Neuron (in vitro differentiated cells): ENCODE results near the gene MCU.

ENCODE experiments used
- H2AFZ ChIP-seq: one replicate; pipeline ENCODE4 v1.6.1; 2013; ENCODE audit warnings: low read depth, mild to moderate bottlenecking, inconsistent platforms, low read length, moderate library complexity
- H3K27me3 ChIP-seq: one replicate; pipeline ENCODE4 v1.6.1; 2013; ENCODE audit warnings: low read length; ENCODE audit not compliant: insufficient read depth
- H3K36me3 ChIP-seq: one replicate; pipeline ENCODE4 v1.6.1; 2013; ENCODE audit warnings: low read length; ENCODE audit not compliant: insufficient read depth
- H3K4me1 ChIP-seq: one replicate; pipeline ENCODE4 v1.6.1; 2013; ENCODE audit warnings: low read length; ENCODE audit not compliant: insufficient read depth
- H3K4me3 ChIP-seq: 2 replicates; pipeline ENCODE4 v1.5.1; 2013; ENCODE audit warnings: mild to moderate bottlenecking, low read length, moderate library complexity
- H3K9me3 ChIP-seq: one replicate; pipeline ENCODE4 v1.6.1; 2013; ENCODE audit warnings: low read length

Gene MCU

DNA sequence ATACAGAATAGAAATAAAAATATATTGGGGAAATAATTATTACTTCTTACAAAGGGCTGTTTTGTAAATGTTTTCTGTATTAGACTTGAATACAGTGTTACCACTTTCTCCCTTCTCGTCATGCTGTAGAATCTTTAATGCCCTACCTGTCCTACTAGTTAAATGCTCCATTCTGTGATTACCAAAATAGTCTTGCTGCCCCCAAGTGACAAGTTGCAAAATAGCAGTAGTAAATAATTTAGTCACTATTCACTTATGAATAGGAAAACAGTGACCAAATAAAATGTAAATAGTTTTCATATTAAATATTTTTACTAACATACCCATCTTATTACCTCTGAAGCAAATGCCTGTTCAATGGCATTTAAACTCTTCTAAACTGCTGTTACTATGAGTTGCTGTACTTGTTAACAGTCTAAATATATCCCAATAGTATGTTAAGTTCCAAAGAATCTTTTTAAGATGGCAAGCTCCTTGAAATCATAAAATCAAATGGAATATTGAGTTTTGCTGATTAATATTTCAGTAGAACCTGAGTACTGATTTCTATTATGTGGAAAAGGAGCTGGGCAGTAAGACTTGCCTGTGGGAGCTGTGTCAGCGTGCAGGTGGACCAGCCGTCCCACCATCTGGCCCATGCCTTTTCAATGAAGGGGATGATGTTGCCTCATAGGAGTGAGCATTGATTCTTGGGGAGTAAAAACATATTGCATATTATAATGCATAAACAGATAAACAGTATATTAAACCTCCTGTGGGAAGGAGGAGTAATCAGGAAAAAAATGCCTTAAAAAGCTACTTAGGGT lies 183.5 kb downstream of the MCU start:
- H3K9me3 ChIP-seq, result peaks cover 6% of the 10 kb centered on the region
- H3K4me1 ChIP-seq, result no peaks in the 10 kb centered on the region
- peaks cover 15% of the 10 kb centered on the region for H3K36me3 ChIP-seq
- no peaks in the 10 kb centered on the region for H3K27me3 ChIP-seq
- H2AFZ ChIP-seq, result no peak overlapping the region
- H3K4me3 ChIP-seq, result no peak overlapping the region

DNA sequence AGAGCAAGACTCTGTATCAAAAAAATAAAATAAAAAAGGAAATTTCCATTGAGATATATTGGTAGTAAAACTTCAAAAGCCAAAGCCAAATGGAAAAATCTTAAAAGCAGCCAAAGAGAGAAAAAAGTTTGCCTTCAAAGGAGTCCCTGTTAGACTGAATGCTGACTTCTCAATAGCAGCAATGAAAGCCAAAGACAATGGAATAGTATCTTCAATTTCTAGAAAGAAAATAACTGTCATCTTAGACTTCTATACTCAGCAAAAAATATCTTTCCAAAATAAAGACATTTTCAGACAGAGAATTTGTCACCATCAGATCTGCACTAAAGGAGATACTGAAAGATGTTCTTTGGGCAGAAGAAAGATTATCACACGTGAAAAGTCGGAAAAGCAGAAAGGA lies 187.3 kb downstream of the MCU start:
- Histone ChIP-seq H3K9me3 (peaks cover 6% of the 10 kb centered on the region), H3K4me3 (no peak overlapping the region), H3K27me3 (no peaks in the 10 kb centered on the region), H3K36me3 (peaks cover 2% of the 10 kb centered on the region), H3K4me1 (no peaks in the 10 kb centered on the region), H2AFZ (no peak overlapping the region)

DNA sequence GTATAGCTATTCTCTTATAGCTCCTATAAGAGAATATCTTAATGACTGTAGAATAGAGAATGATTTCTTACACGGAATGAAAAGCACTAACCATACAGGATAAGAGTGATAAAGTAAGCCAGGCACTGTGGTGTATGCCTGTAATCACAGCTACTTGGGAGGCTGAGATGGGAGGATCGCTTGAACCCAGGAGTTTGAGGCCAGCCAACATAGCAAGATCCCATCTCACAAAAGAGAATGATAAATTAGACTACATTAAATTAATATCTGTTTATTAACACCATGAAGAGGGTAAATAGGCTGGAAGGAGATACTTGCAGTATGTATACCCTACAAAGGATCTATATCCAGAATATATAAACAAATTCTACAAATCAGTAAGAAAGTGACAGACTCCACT lies 189.3 kb downstream of the MCU start:
- Histone ChIP-seq H3K4me3 (no peak overlapping the region), H3K9me3 (peaks cover 6% of the 10 kb centered on the region), H2AFZ (no peak overlapping the region), H3K4me1 (peaks cover 3% of the 10 kb centered on the region), H3K36me3 (peaks cover 2% of the 10 kb centered on the region), H3K27me3 (no peaks in the 10 kb centered on the region)

DNA sequence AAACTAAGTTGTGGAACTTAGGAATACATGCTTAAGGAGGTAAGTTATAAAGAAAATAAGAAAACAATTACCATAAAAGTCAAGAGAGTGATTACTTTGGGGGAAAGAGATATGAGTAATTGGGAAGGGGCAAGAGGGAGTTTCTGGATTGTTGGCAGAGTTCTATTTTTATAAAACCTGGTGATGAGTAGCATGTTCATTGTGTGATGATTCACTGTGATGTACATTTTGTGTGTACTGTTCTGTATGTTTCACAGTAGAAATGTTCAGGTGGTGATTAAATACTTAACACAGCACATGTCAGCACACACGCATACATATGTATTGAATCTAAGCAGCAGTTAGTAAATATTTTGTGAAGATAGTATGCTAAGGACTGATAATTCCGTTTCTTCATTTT lies 191.9 kb downstream of the MCU start:
- Histone ChIP-seq H3K4me1 (peaks cover 13% of the 10 kb centered on the region), H3K4me3 (no peak overlapping the region), H3K27me3 (no peaks in the 10 kb centered on the region), H3K9me3 (peaks cover 6% of the 10 kb centered on the region), H3K36me3 (peaks cover 10% of the 10 kb centered on the region), H2AFZ (no peak overlapping the region)

DNA sequence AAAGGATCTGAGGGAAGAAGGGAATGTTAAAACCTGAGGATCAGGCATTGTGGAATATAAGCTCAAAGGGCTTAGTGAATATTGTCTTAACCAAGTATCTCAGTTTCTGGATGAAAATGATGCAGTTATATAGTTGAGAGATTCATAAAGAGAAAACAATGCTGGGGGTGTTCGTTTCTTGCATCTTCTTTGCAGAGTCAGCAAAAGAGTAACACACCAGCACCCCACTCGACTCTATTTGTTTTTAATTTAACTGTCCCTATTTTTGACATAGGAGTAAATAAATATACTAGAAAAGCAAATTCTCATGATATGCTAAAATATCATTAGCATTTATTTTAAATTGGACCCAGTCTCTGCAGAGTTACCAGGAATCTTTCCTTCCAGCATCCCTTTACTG lies 194.0 kb downstream of the MCU start:
- peaks cover 13% of the 10 kb centered on the region for H3K4me1 ChIP-seq
- no peaks in the 10 kb centered on the region for H3K27me3 ChIP-seq
- peaks cover 10% of the 10 kb centered on the region for H3K36me3 ChIP-seq
- no peak overlapping the region for H2AFZ ChIP-seq
- no peaks in the 10 kb centered on the region for H3K9me3 ChIP-seq
- no peak overlapping the region for H3K4me3 ChIP-seq

DNA sequence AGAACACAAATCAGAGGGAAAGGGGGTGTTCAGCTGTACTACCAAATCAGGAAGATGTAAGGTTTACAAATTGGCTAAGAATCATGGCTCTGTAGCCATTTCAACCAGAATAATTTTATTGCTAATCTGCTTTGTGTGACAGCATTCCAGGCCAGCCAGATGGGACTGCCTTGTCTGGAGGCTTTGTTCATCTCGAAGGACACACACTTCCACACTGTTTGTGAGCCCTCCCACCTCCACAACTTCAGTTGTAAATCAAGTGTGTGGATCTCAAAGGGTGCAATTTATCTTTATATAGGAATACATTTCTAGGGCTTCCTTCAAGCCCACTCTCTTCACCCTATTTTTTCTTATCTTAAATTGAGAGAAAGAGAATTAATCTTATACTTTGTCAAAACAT lies 194.7 kb downstream of the MCU start:
- peaks cover 13% of the 10 kb centered on the region for H3K4me1 ChIP-seq
- H3K36me3 ChIP-seq, result peaks cover 10% of the 10 kb centered on the region
- no peaks in the 10 kb centered on the region for H3K27me3 ChIP-seq
- no peak overlapping the region for H2AFZ ChIP-seq
- no peaks in the 10 kb centered on the region for H3K9me3 ChIP-seq
- H3K4me3 ChIP-seq, result no peak overlapping the region

DNA sequence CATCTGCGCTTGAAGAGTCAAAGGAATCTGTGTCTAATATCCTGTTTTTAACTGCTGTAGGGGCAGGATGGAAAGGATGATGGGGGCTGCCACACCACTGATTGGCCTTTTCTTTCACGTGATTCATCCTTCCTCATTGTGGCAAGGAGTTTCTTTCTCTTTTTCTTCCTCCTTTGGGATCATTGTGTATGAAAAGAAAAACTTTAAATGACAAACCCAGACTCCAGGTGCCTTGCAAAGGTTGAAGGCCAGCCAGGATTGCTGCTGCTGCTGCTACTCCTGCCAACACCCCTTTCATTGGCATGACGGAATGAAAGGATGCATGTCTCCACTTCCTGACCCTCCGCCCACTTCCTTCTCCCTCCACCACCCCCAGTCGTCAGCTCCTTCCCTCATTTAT lies 195.1 kb downstream of the MCU start:
- H3K27me3 ChIP-seq, result no peaks in the 10 kb centered on the region
- H2AFZ ChIP-seq, result no peak overlapping the region
- H3K4me1 ChIP-seq, result peaks cover 13% of the 10 kb centered on the region
- H3K36me3 ChIP-seq, result peaks cover 10% of the 10 kb centered on the region
- H3K4me3 ChIP-seq, result no peak overlapping the region
- H3K9me3 ChIP-seq, result no peaks in the 10 kb centered on the region

DNA sequence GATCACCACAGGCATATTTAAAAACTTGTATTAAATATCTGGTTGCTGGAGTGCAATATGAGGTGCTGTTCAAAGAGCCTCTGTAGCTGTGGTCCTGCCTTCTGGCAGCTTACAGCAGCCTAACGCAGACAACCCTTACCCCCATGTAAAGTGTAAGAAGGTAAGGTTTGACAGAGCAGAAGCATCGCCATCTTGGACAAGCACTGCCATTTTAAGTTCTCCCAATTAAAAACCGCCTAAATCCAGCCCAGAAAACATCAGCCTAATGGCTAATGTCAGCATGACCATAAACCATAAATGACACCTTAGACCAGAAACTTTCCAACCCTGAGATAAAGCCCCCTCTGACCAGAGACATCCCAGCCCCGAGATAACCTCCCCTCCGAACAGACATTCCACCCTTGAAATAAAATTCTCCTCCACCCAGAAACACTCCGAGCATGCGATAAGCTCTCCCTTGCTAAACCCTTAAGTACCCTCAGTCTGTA lies 196.3 kb downstream of the MCU start:
- peaks cover 13% of the 10 kb centered on the region for H3K4me1 ChIP-seq
- H3K36me3 ChIP-seq, result peaks cover 10% of the 10 kb centered on the region
- no peak overlapping the region for H2AFZ ChIP-seq
- no peak overlapping the region for H3K4me3 ChIP-seq
- H3K27me3 ChIP-seq, result no peaks in the 10 kb centered on the region
- no peaks in the 10 kb centered on the region for H3K9me3 ChIP-seq

DNA sequence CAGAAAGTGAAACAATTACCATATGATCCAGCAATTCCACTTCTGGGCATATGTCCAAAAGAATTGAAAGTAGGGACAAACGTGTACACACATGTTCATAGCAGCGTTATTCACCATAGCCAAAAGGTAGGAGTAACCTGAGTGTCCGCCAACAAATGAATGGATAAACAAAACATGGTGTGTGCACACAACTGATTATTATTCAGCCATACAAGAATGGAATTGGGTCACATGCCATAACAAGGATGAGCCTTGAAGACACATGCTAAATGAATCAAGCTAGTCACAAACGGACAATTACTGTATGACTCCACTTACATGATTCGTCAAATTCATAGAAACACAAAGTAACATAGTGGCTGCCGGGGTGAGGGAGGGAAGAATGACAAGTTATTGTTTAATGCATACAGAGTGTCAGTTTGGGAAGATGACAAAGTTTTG lies 197.5 kb downstream of the MCU start:
- Histone ChIP-seq H3K36me3 (peaks cover 10% of the 10 kb centered on the region), H3K9me3 (no peaks in the 10 kb centered on the region), H3K27me3 (no peaks in the 10 kb centered on the region), H3K4me3 (no peak overlapping the region), H3K4me1 (peaks cover 13% of the 10 kb centered on the region), H2AFZ (no peak overlapping the region)

DNA sequence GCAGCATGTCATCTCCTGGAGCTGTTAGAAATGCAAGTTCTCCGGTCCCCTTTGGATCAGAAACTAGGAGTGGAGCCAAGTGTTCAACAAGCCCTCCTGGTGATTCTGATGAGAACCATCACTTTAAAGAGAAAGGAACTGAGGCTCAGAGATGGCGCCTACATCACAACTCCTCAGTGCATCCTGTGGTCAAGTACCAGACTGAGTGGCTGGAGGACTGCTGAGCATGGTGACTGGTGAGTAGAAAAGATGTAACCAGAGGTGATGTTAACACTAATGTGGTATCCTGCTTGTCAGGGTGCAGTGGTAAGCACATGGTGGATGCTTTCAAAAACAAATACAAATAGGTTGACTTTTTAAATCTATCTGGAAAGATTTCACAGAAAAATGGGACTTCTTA lies 198.1 kb downstream of the MCU start:
- no peaks in the 10 kb centered on the region for H3K9me3 ChIP-seq
- no peak overlapping the region for H3K4me3 ChIP-seq
- peaks cover 10% of the 10 kb centered on the region for H3K36me3 ChIP-seq
- H3K4me1 ChIP-seq, result peaks cover 13% of the 10 kb centered on the region
- H3K27me3 ChIP-seq, result no peaks in the 10 kb centered on the region
- no peak overlapping the region for H2AFZ ChIP-seq

DNA sequence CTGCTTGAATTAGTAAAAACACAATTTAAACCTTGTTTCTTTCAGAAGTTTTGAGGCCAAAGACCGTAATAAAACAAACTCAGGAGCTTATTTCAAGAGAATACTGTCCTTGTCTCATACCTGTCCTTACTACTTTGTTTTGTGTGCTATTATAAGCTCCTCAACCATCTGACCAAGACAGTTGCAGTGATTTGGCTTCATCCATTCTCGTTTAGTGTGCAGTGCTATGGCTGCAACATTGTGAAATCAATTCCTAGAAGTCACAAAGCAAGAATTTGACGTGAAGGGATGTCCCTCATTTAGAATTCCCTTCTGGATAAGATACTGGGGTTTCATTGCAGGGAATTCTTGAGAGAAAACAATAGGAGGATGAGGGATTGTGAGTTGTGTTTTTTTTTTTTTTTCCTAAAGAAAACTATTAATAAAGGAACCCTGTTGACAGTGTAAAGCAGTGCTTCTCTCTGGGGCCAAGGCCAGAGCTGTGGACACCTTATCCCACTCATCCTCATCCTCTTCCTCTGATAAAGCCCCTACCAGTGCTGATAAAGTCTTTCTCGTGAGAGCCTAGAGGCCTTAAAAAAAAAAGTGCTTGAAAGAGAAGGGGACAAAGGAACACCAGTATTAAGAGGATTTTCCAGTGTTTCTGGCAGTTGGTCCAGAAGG lies 201.3 kb downstream of the MCU start, which contains the start of gene OIT3:
Gene OIT3 (plus strand): TSS at position 604 of the 663 bp plus-strand sequence. CDS start 60 bp downstream, outside the sequence.
- Histone ChIP-seq H3K27me3 (no peaks in the 10 kb centered on the region), H2AFZ (no peak within 1 kb of the TSS), H3K9me3 (no peaks in the 10 kb centered on the region), H3K4me3 (no peak within 1 kb of the TSS), H3K4me1 (no peaks in the 10 kb centered on the region), H3K36me3 (peaks cover 4% of the 10 kb centered on the region)

DNA sequence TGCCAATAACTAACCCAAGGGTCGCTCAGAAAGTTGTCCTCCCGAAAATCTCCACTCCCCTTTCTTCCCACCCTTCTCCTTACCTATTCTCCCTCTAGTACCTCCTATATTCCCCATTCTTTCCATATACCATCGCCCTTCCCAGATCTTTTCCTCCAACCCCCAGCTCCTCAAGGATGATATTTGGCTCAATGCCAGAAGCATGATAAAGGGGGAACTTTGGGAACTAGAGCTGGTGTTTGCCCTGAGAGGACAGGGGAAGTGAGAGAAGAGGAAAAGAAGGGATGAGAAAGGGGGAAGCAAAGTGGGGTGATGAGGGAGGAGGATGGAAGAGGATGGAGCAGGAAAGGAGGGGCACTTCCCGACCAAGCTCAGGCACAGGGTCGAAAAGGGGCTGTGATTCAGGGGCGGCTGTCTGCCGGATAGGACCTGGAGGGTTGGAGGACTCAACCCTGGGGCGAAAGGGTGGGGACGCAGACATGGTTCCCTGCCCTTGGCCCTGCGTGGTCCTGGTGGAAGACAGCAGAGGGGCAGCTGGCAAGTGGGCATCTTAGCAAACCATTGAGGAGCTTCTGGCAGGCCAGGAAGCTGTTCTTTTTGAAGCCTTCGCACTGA lies 203.4 kb downstream of the MCU start:
- H3K4me3 ChIP-seq, result no peak overlapping the region

DNA sequence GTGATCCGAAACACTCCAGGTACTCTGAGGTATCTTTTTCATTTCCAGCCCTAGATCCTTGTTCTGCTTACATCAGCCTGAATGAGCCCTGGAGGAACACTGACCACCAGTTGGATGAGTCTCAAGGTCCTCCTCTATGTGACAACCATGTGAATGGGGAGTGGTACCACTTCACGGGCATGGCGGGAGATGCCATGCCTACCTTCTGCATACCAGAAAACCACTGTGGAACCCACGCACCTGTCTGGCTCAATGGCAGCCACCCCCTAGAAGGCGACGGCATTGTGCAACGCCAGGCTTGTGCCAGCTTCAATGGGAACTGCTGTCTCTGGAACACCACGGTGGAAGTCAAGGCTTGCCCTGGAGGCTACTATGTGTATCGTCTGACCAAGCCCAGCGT lies 206.7 kb downstream of the MCU start:
- peaks cover 3% of the 10 kb centered on the region for H3K27me3 ChIP-seq
- H3K9me3 ChIP-seq, result no peaks in the 10 kb centered on the region
- no peaks in the 10 kb centered on the region for H3K36me3 ChIP-seq
- H3K4me3 ChIP-seq, result no peak overlapping the region
- H2AFZ ChIP-seq, result no peak overlapping the region
- no peaks in the 10 kb centered on the region for H3K4me1 ChIP-seq

More for the DNA sequence above, 203.4 kb downstream of the MCU start:
- Histone ChIP-seq H3K36me3 (no peaks in the 10 kb centered on the region), H2AFZ (no peak overlapping the region), H3K9me3 (no peaks in the 10 kb centered on the region), H3K27me3 (peaks cover 3% of the 10 kb centered on the region), H3K4me1 (no peaks in the 10 kb centered on the region)
